ENCODE data around the gene NADSYN1. TPM values are rescaled to one million over a fixed set of nuclear protein-coding genes. Genes with fewer than 3 reads are reported as not detected.

NADSYN1 gene
- total and polyA plus RNA-seq, 2 of the 13 experiments (the other 11 are each of a cell fraction or from before 2014, with no cell fraction given) = 35.7 to 51.5 TPM

DNA sequence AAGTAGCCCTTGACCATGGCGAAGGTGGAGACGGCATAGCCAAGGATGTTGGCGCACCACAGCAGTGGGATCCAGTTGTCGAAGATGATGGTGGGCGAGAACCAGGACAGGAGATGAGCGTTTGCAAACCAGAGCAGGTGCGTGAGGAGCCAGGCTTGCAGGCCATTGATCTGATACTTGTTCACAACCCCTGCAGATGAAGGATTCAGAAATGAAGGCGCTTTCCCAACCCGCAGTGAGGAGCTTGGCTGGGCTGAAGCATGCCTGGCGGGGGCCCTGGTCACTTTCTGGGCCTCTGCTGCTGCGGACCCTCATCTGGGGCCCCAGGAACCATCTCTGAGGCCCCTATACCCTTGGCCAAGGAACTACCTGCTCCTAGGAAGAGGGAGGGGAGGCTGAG lies 11.8 kb upstream of the NADSYN1 start (continued):
- TF ChIP-seq, protein P1, sequence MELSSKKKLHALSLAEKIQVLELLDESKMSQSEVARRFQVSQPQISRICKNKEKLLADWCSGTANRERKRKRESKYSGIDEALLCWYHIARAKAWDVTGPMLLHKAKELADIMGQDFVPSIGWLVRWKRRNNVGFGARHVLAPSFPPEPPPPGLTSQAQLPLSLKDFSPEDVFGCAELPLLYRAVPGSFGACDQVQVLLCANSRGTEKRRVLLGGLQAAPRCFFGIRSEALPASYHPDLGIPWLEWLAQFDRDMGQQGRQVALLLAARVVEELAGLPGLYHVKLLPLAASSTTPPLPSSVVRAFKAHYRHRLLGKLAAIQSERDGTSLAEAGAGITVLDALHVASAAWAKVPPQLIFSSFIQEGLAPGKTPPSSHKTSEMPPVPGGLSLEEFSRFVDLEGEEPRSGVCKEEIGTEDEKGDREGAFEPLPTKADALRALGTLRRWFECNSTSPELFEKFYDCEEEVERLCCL (CRISPR knock-in tag; IDR thresholded peaks at IDR 0.05; ENCODE audit: borderline replicate concordance) = no peak
- TF ChIP-seq ZBTB8A (CRISPR knock-in tag; IDR thresholded peaks at IDR 0.05; ENCODE audit: borderline replicate concordance, low read depth) (no peak), GTF2F1 (IDR thresholded peaks at IDR 0.05; ENCODE audit: low read length) (no peak)

DNA sequence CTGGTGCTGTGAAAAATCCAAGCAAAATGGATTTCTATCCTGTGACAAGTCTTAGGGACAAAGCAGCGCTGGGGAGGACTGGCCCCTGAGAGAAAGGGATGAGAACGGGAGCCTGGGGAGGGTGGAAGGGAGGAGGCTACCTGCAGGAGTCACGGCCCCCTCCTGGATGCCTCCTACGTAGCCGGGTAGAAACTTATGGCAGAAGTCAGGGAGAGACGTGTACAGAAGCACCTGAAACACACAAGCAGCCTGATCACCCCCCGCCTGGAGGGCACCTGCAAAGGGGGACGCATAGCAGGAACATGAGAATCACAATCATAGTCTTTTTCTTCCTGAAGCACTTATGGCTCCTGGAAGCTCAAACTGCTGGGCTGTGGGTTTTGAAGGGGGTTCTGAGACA lies 10.9 kb upstream of the NADSYN1 start:
- H3K27ac ChIP-seq (ENCODE audit: extremely low read length, insufficient read depth, low read length) = no peak overlapping the region
- no peak for DNase-seq (ENCODE audit: low spot score)
- WGBS (ENCODE audit: low lambda C conversion rate) = 95% methylated on average over 8 of the region's 8 CpGs
- intact Hi-C loops (cut with micrococcal nuclease; ENCODE audit: unreplicated experiment) = no loop called here
- peaks cover 21% of the 10 kb centered on the region for H3K79me2 ChIP-seq (ENCODE audit: insufficient read depth, low read length)
- H3K27me3 ChIP-seq (ENCODE audit: control insufficient read depth in 1 of 2, insufficient read depth in 2 of 2, low read length in 2 of 2) = no peaks in the 10 kb centered on the region
- peaks cover 41 to 91% of the 10 kb centered on the region in 2 experiments for H3K36me3 ChIP-seq (replicated peaks in 1 of 2; ENCODE audit: control insufficient read depth in 1 of 2, insufficient read depth in 2 of 2, low read length in 2 of 2)
- in situ Hi-C loops (cut with HindIII; ENCODE audit: extremely low pct_ligation_motif_present, low pct_unique_long_range_greater_than_20kb) = no loop called here
- TF ChIP-seq ZNF251 (CRISPR knock-in tag; IDR thresholded peaks at IDR 0.05) = no peak
- TF ChIP-seq, protein P2, sequence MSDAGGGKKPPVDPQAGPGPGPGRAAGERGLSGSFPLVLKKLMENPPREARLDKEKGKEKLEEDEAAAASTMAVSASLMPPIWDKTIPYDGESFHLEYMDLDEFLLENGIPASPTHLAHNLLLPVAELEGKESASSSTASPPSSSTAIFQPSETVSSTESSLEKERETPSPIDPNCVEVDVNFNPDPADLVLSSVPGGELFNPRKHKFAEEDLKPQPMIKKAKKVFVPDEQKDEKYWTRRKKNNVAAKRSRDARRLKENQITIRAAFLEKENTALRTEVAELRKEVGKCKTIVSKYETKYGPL (CRISPR knock-in tag; IDR thresholded peaks at IDR 0.05) = no peak
- TF ChIP-seq ZKSCAN5 (CRISPR knock-in tag; IDR thresholded peaks at IDR 0.05) = no peak
- TF ChIP-seq DNMT1 (CRISPR knock-in tag; IDR thresholded peaks at IDR 0.05) = no peak
- TF ChIP-seq MED8 (CRISPR knock-in tag; IDR thresholded peaks at IDR 0.05; ENCODE audit: insufficient replicate concordance) = no peak
- no peak for TF ChIP-seq KDM3A (CRISPR knock-in tag; IDR thresholded peaks at IDR 0.05; ENCODE audit: low read depth)
- TF ChIP-seq ZNF30 (CRISPR knock-in tag; IDR thresholded peaks at IDR 0.05) = no peak
- TF ChIP-seq ZNF598 (CRISPR knock-in tag; IDR thresholded peaks at IDR 0.05; ENCODE audit: borderline replicate concordance) = no peak
- no peak for TF ChIP-seq ZNF850 (CRISPR knock-in tag; conservative IDR thresholded peaks at IDR 0.05)
- TF ChIP-seq MBD4 (IDR thresholded peaks at IDR 0.05; ENCODE audit: borderline replicate concordance, low read length) = no peak
- no peak for TF ChIP-seq ZNF652 (CRISPR knock-in tag; IDR thresholded peaks at IDR 0.05; ENCODE audit: borderline replicate concordance, low read depth)
- no peak for TF ChIP-seq TP53 (CRISPR knock-in tag; conservative IDR thresholded peaks at IDR 0.05)
- no peak for TF ChIP-seq PTBP1 (IDR thresholded peaks at IDR 0.05; ENCODE audit: low read depth, low read length, poor library complexity, severe bottlenecking)
- TF ChIP-seq KLF13 (CRISPR knock-in tag; IDR thresholded peaks at IDR 0.05) = no peak
- TF ChIP-seq SNAPC2 (CRISPR knock-in tag; IDR thresholded peaks at IDR 0.05) = no peak
- TF ChIP-seq ZNF678 (CRISPR knock-in tag; IDR thresholded peaks at IDR 0.05) = no peak
- no peak for TF ChIP-seq HMGA1 (CRISPR knock-in tag; conservative IDR thresholded peaks at IDR 0.05)
- TF ChIP-seq ZNF530 (CRISPR knock-in tag; IDR thresholded peaks at IDR 0.05; ENCODE audit: low read depth) = no peak
- H3K4me3 ChIP-seq (replicated peaks in 1 of 3; ENCODE audit: insufficient read depth in 1 of 3, low read depth in 2 of 3, low read length in 3 of 3) = no peak overlapping the region
- FAIRE-seq = no peak
- ChIA-PET CTCF (ENCODE audit: low intra/inter-chr PET ratio, low total read pairs) (no interaction called here), POLR2A (no interaction called here)
- ATAC-seq = no peak
- H2AFZ ChIP-seq (ENCODE audit: low read length) = no peak overlapping the region
- H3K4me2 ChIP-seq (ENCODE audit: low read depth, low read length) = no peak overlapping the region
- no TSS peak for BruUV-seq (replicated peaks)
- no peak overlapping the region for H3K9ac ChIP-seq (ENCODE audit: insufficient read depth, low read depth, low read length)
- no peaks in the 10 kb centered on the region for H3K9me3 ChIP-seq (ENCODE audit: low read length)
- H3K4me1 ChIP-seq (ENCODE audit: insufficient read depth, low read length) = peaks cover 25% of the 10 kb centered on the region
- peaks cover 40% of the 10 kb centered on the region for H4K20me1 ChIP-seq (ENCODE audit: insufficient read depth, low read length)
